D721Med (cell line): ENCODE measurements around the gene ITPR2.

Experiments
- DNase-seq: peaks from one replicate; pipeline ENCODE4 v3.0.0; 2011; ENCODE audit warnings: low spot score; ENCODE audit not compliant: insufficient read length
- FAIRE-seq: peaks from 2 replicates; lab custom pipeline; 2011; peaks lifted over from hg19 to GRCh38; lab: Jason Lieb, UNC
- CTCF ChIP-seq: IDR thresholded peaks from 2 replicates; pipeline ENCODE4 v1.5.1; 2012; ENCODE audit warnings: mild to moderate bottlenecking, control low read depth; ENCODE audit not compliant: insufficient read depth; ENCODE audit errors: missing control alignments

ITPR2 gene

DNA sequence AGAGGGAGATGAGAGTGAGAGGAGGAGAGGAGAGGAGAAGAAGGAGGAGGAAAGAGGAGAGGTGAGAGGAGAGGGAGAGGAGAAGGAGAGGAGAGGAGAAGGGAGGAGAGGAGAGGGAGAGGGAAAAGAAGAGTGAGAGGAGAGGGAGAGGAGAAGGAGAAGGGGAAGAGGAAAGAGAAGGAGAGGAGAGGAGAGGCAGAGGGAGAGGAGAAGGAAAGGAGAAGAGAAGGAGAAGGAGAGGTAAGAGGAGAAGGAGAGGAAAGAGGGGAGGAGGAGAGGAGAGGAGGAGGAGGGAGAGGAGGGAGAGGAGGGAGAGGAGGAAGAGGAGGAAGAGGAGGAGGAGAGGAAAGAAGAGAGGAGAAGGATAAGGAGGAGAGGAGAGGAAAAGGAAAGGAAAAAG lies 266.8 kb downstream of the ITPR2 start:
- no peak for TF ChIP-seq CTCF
- no peak for DNase-seq
- FAIRE-seq, result no peak

DNA sequence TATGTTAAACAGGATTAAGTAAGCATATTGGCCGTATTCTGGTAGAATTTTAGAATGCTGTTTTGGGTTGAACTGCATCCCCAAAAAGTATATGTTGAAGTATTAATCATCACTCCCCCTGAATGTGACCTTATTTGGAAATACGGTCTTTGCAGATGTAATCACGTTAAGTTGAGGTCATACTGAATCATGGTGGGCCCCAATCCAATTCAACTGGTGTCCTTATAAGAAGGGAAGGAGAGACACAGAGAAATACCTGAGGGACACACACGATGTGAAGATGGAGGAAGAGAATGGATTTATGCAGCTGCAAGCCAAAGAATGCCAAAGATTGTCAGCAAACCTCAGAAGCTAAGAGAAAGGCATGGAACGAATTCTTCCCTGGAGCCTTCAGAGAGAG lies 268.6 kb downstream of the ITPR2 start:
- FAIRE-seq (no peak), DNase-seq (no peak)
- no peak for TF ChIP-seq CTCF

DNA sequence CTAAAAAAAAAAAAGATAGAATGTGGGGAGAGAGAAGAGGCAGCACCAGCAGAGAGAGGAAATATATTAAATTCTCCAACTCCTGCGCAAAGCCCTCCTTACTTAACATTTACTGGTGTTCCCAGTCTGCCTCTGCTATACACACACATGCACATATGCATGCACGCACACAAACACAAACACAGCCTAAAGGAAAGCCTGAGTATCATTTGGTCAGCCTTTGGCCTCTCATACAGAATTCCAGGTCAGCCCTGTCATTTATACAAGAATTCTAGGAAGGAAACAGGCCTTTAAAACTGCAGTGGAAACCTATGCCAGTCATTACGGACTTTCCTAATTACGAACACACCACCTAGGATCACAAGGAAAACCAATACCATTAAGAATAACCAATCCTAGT lies 269.4 kb downstream of the ITPR2 start:
- TF ChIP-seq CTCF, result no peak
- no peak for FAIRE-seq
- no peak for DNase-seq

- FAIRE-seq (no peak), DNase-seq (no peak)
- no peak for TF ChIP-seq CTCF
Observed at GRCh38 chr12:26557326-26557725, 275.7 kb downstream of the ITPR2 start.

- DNase-seq, result no peak
- FAIRE-seq, result no peak
- TF ChIP-seq CTCF, result no peak
Observed at GRCh38 chr12:26556916-26557315, 276.1 kb downstream of the ITPR2 start.

DNA sequence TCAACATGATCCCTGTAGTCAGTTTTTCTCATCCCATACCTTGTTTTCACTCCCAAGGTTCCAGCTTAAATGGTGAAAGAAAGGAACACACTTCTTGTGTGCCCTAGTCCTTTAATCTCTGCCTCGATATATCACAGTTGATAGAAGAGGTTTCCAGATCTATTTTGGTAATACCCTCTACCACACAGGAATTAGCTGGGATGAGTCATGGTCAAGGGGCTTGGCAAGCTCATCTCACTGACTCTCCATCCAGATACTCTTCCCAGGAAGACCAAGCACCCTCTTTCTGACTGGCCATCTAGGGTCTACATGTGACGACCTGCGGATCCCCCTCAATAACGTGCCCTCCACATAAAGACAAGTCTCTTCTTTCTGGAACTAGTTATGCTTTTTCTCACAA lies 277.9 kb downstream of the ITPR2 start:
- TF ChIP-seq CTCF, result no peak
- FAIRE-seq (no peak), DNase-seq (no peak)

DNA sequence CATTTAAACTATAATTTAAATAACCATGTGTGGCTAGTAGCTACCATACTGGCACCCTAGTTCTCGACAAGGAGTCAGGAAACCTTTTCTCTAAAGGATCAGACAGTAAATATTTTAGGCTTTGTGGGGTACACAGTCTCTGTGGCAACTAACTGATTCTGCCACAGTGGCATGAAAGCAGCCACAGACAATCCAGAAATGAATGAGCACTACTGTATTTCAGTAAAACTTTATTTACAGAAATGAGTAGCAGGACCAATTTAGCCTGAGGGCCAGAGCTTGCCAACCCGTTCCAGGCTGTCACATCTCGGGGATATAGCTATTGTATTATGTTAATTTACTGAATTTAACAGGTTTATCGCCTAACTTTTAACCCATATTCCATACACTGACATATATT lies 278.7 kb downstream of the ITPR2 start:
- DNase-seq, result no peak
- TF ChIP-seq CTCF, result no peak
- FAIRE-seq, result no peak
